GM20000 (cell line): Measurements from ENCODE around the gene SNAP23.

Experiments used
- DNase-seq: peaks from one replicate; pipeline ENCODE4 v3.0.0; 2012; ENCODE audit warnings: low spot score
- CTCF ChIP-seq: IDR thresholded peaks from 2 replicates; pipeline ENCODE4 v1.5.1; 2012; ENCODE audit warnings: mild to moderate bottlenecking, control low read depth; ENCODE audit errors: extremely low read depth, missing control alignments

SNAP23 gene

GRCh38 chr15:42511007-42511391, 15.6 kb downstream of the SNAP23 start:
- DNase-seq: no peak
- no peak for TF ChIP-seq CTCF

GRCh38 chr15:42523331-42523730, 27.9 kb downstream of the SNAP23 start:
- DNase-seq: no peak
- no peak for TF ChIP-seq CTCF

DNA sequence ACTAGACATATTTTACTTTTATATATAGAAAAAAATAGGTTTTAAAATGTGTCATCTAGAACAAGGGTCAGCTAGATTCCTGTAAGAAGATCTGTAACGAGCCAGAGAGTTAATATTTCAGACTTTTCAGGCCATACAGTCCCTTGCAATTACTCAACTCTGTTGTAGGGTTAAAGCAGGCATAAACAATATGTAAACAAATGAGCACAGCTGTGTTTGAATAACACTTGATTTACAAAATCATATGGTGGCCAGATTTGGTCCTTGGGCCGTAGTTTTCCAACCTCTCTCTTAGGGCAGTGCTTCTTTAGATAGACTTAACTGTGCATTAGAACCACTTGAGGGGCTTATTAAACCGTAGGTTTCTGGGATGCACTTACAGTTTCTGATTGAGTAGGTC, 33.5 kb downstream of the SNAP23 start:
- no peak for TF ChIP-seq CTCF
- DNase-seq: no peak

- no peak for TF ChIP-seq CTCF
- no peak for DNase-seq
Observed at GRCh38 chr15:42533246-42533645, 37.8 kb downstream of the SNAP23 start.

GRCh38 chr15:42544853-42545629, 49.6 kb downstream of the SNAP23 start:
- TF ChIP-seq CTCF: no peak
- no peak for DNase-seq

- no peak for DNase-seq
- TF ChIP-seq CTCF: no peak
Observed at GRCh38 chr15:42547918-42548248, 52.4 kb downstream of the SNAP23 start.

GRCh38 chr15:42548249-42549031, 53.0 kb downstream of the SNAP23 start, which contains the start of the genes HAUS2 and LRRC57:
HAUS2 (plus strand) TSS chr15:42548838; CDS start chr15:42548873, 35 bp downstream.
LRRC57 (minus strand) TSS chr15:42548793; CDS start chr15:42548434, 359 bp downstream.
- no peak for TF ChIP-seq CTCF
- DNase-seq: peak; percentile 91
